ENCODE results near the gene DBN1. TPM values are rescaled to one million over a fixed set of nuclear protein-coding genes. Genes with fewer than 3 reads are reported as not detected.

The DBN1 gene
- total and polyA plus RNA-seq, 12 donors = 5.1 to 47.1 (median 12.6) TPM

DNA sequence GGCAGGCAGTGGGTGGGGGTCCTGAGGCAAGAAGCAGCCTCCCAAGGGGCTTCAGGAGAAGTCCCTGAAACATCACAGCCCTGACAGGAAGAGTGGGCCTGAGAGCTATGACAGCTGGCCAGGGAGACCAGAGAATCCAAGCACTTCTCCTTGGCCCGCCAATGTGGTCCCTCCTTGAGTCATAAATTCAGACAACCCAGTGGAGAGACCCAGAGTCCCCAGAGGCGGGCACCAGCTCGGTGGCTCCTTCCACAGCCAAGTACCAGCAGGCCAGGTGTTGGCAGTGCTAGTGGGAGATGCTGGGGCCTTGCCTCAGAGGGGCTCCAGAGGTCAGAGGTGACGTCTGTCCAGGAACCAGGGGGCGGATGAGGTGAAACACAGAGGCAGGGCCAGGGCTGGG is 37.7 kb upstream of the DBN1 start:
- intact Hi-C loops (cut with DNase I) = no loop called here
- H3K36me3 ChIP-seq (replicated peaks in 1 of 2) = peaks cover 0 to 50% of the 10 kb centered on the region in 2 donors
- TF ChIP-seq, protein P1, sequence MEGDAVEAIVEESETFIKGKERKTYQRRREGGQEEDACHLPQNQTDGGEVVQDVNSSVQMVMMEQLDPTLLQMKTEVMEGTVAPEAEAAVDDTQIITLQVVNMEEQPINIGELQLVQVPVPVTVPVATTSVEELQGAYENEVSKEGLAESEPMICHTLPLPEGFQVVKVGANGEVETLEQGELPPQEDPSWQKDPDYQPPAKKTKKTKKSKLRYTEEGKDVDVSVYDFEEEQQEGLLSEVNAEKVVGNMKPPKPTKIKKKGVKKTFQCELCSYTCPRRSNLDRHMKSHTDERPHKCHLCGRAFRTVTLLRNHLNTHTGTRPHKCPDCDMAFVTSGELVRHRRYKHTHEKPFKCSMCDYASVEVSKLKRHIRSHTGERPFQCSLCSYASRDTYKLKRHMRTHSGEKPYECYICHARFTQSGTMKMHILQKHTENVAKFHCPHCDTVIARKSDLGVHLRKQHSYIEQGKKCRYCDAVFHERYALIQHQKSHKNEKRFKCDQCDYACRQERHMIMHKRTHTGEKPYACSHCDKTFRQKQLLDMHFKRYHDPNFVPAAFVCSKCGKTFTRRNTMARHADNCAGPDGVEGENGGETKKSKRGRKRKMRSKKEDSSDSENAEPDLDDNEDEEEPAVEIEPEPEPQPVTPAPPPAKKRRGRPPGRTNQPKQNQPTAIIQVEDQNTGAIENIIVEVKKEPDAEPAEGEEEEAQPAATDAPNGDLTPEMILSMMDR (IDR thresholded peaks at IDR 0.05) = no peak
- TF ChIP-seq POLR2A (IDR thresholded peaks at IDR 0.05) = no peak
- H3K4me3 ChIP-seq = no peak overlapping the region
- whole genome bisulfite sequencing, 4 donors = 87 to 96% (median 92%) methylated on average over 2 to 5 of the region's 5 CpGs
- H3K27me3 ChIP-seq = no peaks in the 10 kb centered on the region
- no peaks in the 10 kb centered on the region for H3K9me3 ChIP-seq (replicated peaks in 1 of 3)
- DNase-seq = no peak
- peak overlapping the region in 2 of 5 donors; percentile 23 to 92 for H3K27ac ChIP-seq
- peaks cover 9 to 11% of the 10 kb centered on the region in 2 donors for H3K4me1 ChIP-seq (replicated peaks in 1 of 2)

DNA sequence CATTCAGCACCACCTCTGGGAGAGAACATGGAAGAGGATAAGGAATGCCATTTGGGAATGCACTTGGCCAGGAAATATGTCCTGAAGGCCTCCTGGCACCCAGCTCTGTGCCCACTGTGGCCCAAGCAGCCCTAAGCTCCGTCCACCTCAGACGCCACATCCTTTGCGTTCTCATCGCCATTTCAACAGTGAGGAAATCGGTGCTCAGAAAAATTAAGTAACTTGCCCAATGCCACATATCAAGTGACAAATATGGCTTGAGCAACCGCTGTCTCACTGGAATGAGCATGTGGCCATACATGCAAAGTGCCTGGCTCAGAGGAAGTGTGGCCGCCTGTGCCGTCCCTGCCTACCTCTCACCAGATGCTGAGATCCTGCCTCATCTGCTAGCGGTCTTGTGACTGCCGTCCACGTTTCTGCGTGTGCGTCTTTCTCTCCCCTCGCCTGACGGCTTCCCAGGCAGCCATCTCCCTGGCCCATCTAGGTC is 37.2 kb upstream of the DBN1 start:
- peaks cover 0 to 50% of the 10 kb centered on the region in 2 donors for H3K36me3 ChIP-seq (replicated peaks in 1 of 2)
- H3K27me3 ChIP-seq = no peaks in the 10 kb centered on the region
- no peak for TF ChIP-seq POLR2A (IDR thresholded peaks at IDR 0.05)
- TF ChIP-seq, protein P1 (IDR thresholded peaks at IDR 0.05) = no peak
- H3K9me3 ChIP-seq (replicated peaks in 1 of 3) = no peaks in the 10 kb centered on the region
- WGBS, 4 donors = 72 to 89% (median 78%) methylated on average over 15 of the region's 15 CpGs
- DNase-seq = peak in 2 of 7 donors; percentile 53 to 60
- H3K27ac ChIP-seq = peak overlapping the region in 2 of 5 donors; percentile 23 to 92
- H3K4me3 ChIP-seq = no peak overlapping the region
- H3K4me1 ChIP-seq (replicated peaks in 1 of 2) = peaks cover 3 to 5% of the 10 kb centered on the region in 2 donors
- intact Hi-C loops (cut with DNase I) = no loop called here

DNA sequence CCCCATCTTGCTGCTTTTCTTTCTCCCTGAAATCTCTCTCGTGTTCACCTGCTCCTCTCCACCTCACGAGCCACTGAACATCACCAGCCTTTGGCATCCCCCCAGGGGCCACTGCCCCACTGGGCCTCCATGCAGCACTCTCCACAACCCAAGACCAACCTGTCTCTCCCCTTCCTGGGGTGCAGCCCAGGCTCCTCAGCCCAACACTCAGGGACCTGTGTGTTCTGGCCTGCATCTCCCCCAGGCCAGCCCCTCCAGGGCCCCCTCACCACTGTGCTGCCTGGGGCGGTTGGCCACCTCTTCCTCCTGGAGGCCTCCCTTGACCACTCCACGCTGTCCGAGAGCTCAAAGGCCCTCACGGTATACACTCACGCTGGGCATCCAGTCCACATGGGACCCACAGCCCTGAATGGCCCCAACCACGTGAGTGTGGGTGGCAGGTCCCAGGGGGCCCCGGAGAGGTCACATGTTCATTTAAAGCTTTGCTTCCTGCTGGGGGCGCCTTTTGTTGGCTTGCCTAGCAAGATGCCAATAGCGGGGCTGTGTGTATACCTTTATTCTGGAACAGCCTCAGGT is 36.6 kb upstream of the DBN1 start:
- H3K4me1 ChIP-seq (replicated peaks in 1 of 2) = no peaks in the 10 kb centered on the region
- no peaks in the 10 kb centered on the region for H3K27me3 ChIP-seq
- no peak for DNase-seq
- peaks cover 0 to 46% of the 10 kb centered on the region in 2 donors for H3K36me3 ChIP-seq (replicated peaks in 1 of 2)
- 67 to 74% (median 71%) methylated on average over 11 of the region's 11 CpGs for WGBS, 4 donors
- peak overlapping the region; percentile 12 to 92 (median 24) for H3K27ac ChIP-seq
- intact Hi-C loops (cut with DNase I) = no loop called here
- no peak overlapping the region for H3K4me3 ChIP-seq
- TF ChIP-seq POLR2A (IDR thresholded peaks at IDR 0.05) = no peak
- no peaks in the 10 kb centered on the region for H3K9me3 ChIP-seq (replicated peaks in 1 of 3)

DNA sequence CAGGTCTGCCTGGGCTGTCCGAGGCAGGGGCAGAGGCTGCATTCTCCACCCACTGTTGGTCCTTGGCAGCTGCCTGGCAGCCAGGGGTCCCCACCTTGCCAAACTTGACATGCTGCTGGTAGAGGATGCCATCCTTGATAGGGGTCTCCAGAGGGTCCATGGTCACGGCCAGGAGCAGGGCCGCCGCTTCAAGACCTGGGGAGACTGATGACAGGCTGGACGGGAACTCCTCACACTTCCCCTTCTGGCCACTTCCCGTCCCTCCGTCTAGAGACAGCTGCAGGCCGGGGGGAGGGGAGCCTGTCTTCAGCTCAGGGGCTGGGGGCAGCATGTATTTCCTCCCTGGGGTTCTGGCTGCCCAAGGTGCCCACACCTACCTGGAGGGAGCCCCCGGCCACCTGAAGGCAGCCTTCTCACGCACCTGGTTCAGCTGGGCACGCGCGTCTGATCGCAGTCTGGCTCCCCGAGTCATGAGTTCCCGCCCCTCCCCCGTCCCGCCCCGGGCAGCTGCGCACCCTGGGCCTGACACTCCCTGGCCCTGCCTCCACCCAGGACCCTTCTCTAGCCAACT is 36.0 kb upstream of the DBN1 start, which contains the start of gene DOK3:
Gene DOK3, minus strand, starts transcription at position 446 of the 571 bp plus-strand sequence. Its CDS starts 286 bp downstream, at position 160.
- WGBS, 4 donors = 33 to 100% (median 43%) methylated on average over 1 to 20 of the region's 20 CpGs
- DNase-seq = peak in 3 of 7 donors; percentile 43 to 51 (median 45)
- H3K9me3 ChIP-seq (replicated peaks in 1 of 3) = no peaks in the 10 kb centered on the region
- intact Hi-C loops (cut with DNase I) = no loop called here
- no peak for TF ChIP-seq POLR2A (IDR thresholded peaks at IDR 0.05)
- TF ChIP-seq, protein P1 (IDR thresholded peaks at IDR 0.05) = no peak
- peak within 1 kb of the TSS; percentile 13 to 92 (median 60) for H3K27ac ChIP-seq
- no peaks in the 10 kb centered on the region for H3K27me3 ChIP-seq
- peaks cover 0 to 40% of the 10 kb centered on the region in 2 donors for H3K36me3 ChIP-seq (replicated peaks in 1 of 2)
- H3K4me3 ChIP-seq = peak within 1 kb of the TSS in 1 of 4 donors; percentile 47
- H3K4me1 ChIP-seq (replicated peaks in 1 of 2) = no peaks in the 10 kb centered on the region

All from adrenal gland (tissue), 12 donors.